Calu3 (cell line): ENCODE data around the gene YPEL3. TPM values are rescaled to one million over a fixed set of nuclear protein-coding genes. Genes with fewer than 3 reads are reported as not detected.

Experiments used
- BruUV-seq: library from RNA; stranded (reverse); fragments of 400-500 nt; replicated peaks from 2 replicates; lab custom pipeline; 2021; lab: Mats Ljungman, UMichigan
- CTCF ChIA-PET: fragments of 300-600 bp; sonication (Branson Sonifier 250); formaldehyde crosslinking; loops from one replicate; lab custom pipeline; 2022; ENCODE audit warnings: antibody characterized with exemption; lab: Charles Lee
- DNase-seq: peaks from one replicate; pipeline ENCODE4 v3.0.0; 2022
- H3K27ac Mint-ChIP-seq: one replicate; pipeline ENCODE4 v1.8.0; 2022; ENCODE audit warnings: mixed read lengths; ENCODE audit not compliant: unreplicated experiment
- H3K27me3 Mint-ChIP-seq: one replicate; pipeline ENCODE4 v1.8.0; 2022; ENCODE audit warnings: mixed read lengths; ENCODE audit not compliant: unreplicated experiment
- H3K36me3 Mint-ChIP-seq: one replicate; pipeline ENCODE4 v1.8.0; 2022; ENCODE audit warnings: mild to moderate bottlenecking, moderate library complexity, mixed read lengths; ENCODE audit not compliant: insufficient read depth, unreplicated experiment
- H3K4me1 Mint-ChIP-seq: one replicate; pipeline ENCODE4 v1.8.0; 2022; ENCODE audit warnings: mild to moderate bottlenecking, low read depth, mixed read lengths; ENCODE audit not compliant: unreplicated experiment
- H3K4me3 Mint-ChIP-seq: one replicate; pipeline ENCODE4 v1.8.0; 2022; ENCODE audit warnings: mild to moderate bottlenecking, low read depth, moderate library complexity, mixed read lengths; ENCODE audit not compliant: unreplicated experiment
- H3K9me3 Mint-ChIP-seq: one replicate; pipeline ENCODE4 v1.8.0; 2022; ENCODE audit warnings: low read depth, mixed read lengths; ENCODE audit not compliant: unreplicated experiment
- CTCF ChIP-seq: fragments of 200-600 bp; IDR thresholded peaks from one replicate; pipeline ENCODE4 v1.8.0; 2022; ENCODE audit warnings: antibody characterized with exemption; ENCODE audit not compliant: unreplicated experiment
- intact Hi-C: fragments of 100-400 bp; cut with micrococcal nuclease; formaldehyde crosslinking; loops from one replicate; pipeline ENCODE4 v1.10.0; 2022; ENCODE audit not compliant: unreplicated experiment
- total RNA-seq: library from RNA; stranded (reverse); gene quantifications from 2 replicates; pipeline ENCODE4 v1.2.3, GENCODE V29; 2022

YPEL3 gene
- total RNA-seq, 1 experiment from 2014 or later = 21.1 TPM

- CTCF ChIA-PET = interaction anchor here (0.7 kb wide), 1 partner anchor 1231 kb away, joined by 3 read pairs; no protein-coding TSS in a partner anchor
- no peak for TF ChIP-seq CTCF
- Mint-ChIP-seq H3K4me3 (no peak overlapping the region), H3K9me3 (no peaks in the 10 kb centered on the region), H3K36me3 (peaks cover 78% of the 10 kb centered on the region), H3K27me3 (no peaks in the 10 kb centered on the region), H3K4me1 (peaks cover 24% of the 10 kb centered on the region), H3K27ac (no peak overlapping the region)
- intact Hi-C loops = no loop called here
- no peak for DNase-seq
- BruUV-seq = no TSS peak
These were observed 10.8 kb downstream of the YPEL3 start for GRCh38 chr16:30085247-30085646.

DNA sequence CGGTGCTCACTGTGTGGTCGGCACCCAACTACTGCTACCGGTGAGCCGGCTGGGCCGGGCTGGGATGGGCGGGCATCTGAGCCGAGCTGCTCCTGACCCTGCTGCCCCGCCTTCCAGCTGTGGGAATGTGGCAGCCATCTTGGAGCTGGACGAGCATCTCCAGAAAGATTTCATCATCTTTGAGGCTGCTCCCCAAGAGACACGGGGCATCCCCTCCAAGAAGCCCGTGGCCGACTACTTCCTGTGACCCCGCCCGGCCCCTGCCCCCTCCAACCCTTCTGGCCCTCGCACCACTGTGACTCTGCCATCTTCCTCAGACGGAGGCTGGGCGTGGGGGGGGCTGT lies 11.2 kb downstream of the YPEL3 start:
- Mint-ChIP-seq H3K9me3 (no peaks in the 10 kb centered on the region), H3K36me3 (peaks cover 76% of the 10 kb centered on the region), H3K4me3 (no peak overlapping the region), H3K4me1 (peaks cover 19% of the 10 kb centered on the region), H3K27ac (no peak overlapping the region), H3K27me3 (no peaks in the 10 kb centered on the region)
- intact Hi-C loops = no loop called here
- CTCF ChIA-PET = interaction anchor here (0.7 kb wide), 1 partner anchor 1232 kb away, joined by 3 read pairs; no protein-coding TSS in a partner anchor
- TF ChIP-seq CTCF = no peak
- TSS peak; percentile 15 for BruUV-seq
- DNase-seq = no peak

DNA sequence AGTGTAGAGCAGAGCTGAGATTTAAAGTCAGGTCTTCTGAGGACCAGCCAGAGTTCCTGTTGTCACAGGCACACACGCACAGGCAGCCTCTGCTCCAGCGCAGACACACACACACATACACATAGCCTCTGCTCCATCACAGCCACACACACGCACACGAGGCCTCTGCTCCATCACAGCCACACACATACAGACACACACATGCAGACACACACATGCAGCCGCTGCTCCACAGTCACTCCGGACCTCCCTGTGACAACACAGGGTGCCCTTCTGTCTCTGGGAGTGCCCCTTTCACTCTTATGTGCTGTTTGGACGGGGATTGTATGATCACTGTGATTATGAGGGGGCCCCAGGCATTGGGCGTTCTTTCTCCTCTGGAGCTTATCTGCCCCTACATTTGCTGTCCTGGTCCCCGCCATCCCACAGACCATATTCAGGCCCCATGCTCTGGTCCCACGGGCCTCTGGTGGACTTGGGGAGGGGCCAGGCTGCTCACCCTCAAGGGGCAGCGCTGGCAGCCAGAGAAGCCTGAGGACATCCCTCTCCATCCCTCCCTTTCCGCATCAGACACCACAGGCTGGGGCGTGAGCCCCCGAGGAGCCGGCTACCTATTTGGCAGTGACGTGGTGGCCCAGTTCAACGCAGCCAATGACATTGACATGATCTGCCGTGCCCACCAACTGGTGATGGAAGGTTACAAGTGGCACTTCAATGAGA lies 11.8 kb downstream of the YPEL3 start:
- Mint-ChIP-seq H3K27ac (no peak overlapping the region), H3K9me3 (no peaks in the 10 kb centered on the region), H3K27me3 (no peaks in the 10 kb centered on the region), H3K4me3 (no peak overlapping the region), H3K4me1 (peaks cover 14% of the 10 kb centered on the region), H3K36me3 (peaks cover 77% of the 10 kb centered on the region)
- BruUV-seq = no TSS peak
- intact Hi-C loops = no loop called here
- DNase-seq = no peak
- TF ChIP-seq CTCF = no peak
- CTCF ChIA-PET = no interaction called here

DNA sequence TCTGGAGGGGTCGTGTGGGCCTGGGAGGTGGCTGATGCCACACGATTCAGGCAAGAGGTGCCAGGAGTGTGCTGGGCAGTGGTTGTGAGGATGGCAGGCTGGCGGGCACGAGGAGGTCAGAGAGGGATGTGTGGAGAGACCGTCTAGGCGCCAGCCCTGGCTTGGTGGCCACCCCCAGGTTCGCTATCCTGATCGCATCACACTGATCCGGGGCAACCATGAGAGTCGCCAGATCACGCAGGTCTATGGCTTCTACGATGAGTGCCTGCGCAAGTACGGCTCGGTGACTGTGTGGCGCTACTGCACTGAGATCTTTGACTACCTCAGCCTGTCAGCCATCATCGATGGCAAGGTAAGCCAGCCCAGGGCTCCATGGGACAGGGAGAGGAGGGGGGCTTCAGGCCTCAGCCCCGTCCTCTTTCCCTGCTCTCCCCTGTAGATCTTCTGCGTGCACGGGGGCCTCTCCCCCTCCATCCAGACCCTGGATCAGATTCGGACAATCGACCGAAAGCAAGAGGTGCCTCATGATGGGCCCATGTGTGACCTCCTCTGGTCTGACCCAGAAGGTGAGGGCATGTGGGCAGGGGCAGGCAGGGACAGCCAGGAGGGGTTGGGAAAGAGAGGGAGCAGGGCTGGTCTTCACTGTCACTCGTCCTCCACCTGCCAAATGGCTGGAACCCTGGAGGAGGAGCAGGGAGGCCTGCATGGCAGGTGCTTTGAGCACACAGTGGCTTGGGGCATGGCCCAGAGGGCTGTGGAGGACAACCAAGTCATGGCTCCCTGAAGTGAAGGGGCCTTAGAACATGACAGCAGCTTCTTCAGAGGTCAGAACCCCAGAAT lies 12.6 kb downstream of the YPEL3 start:
- CTCF ChIA-PET = no interaction called here

More for the DNA sequence above, 12.6 kb downstream of the YPEL3 start:
- Mint-ChIP-seq H3K4me1 (peaks cover 6% of the 10 kb centered on the region), H3K9me3 (no peaks in the 10 kb centered on the region), H3K27me3 (no peaks in the 10 kb centered on the region), H3K27ac (no peak overlapping the region), H3K4me3 (no peak overlapping the region), H3K36me3 (peaks cover 71% of the 10 kb centered on the region)
- intact Hi-C loops = no loop called here
- no peak for TF ChIP-seq CTCF
- BruUV-seq = no TSS peak
- DNase-seq = no peak
